Measurements from ENCODE around the gene FAM9C.

- TF ChIP-seq CTCF (IDR thresholded peaks at IDR 0.05) (no peak), TCF7L2 (IDR thresholded peaks at IDR 0.05; ENCODE audit: low read depth, low read length) (no peak)
These were observed 6.7 kb upstream of the FAM9C start for GRCh38 chrX:13051167-13051528.
